ENCODE data around the gene ESPNL. TPM values are rescaled to one million over a fixed set of nuclear protein-coding genes. Genes with fewer than 3 reads are reported as not detected.

Gene ESPNL
- total RNA-seq, 4 donors from 2014 or later, result 0.78 to 1.3 (median 0.83) TPM; not detected in 1

DNA sequence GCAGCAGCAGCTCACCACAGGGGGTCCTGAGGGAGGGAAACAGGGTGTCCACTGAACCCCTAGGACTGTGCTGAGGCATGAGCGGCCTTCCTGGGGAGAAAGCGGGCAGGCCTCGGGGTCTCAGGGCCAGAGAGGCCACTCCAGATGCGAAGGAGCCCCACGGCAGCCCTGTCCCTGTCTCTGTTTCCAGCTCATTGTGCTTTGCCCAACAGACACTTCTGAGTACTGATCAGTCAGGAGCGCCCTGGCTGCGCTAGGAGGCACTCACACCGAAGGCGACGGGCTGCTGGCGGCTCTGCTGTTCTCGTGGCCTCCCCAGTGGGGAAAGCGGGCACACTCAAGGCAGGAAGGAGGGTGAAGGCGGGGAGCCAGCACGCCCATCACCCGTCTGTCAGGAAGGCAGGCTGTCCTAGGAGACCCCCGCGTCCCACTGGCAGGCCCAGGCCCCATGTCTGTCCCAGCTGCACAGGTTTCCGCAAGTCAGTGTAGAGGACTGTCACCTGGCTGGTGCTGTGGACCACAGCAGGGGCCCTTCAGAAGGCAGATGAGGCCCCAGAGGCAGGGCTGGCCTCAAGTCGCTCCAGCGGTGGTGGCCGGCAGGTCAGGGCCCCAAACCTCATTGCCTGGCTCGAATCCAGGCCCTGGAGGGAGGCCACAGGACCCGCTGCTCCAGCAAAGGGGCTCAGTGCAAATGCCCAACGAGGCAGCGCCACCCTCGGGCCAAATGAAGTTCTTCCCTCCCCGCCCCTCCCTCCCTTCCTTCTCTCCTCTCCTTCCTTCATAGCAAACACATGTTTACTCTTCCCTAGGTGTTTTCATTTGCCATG, 6.8 kb downstream of the ESPNL start:
- Histone ChIP-seq H3K36me3 (no peaks in the 10 kb centered on the region), H3K9me3 (peaks cover 0 to 2% (median 0%) of the 10 kb centered on the region in 4 donors), H3K27me3 (no peaks in the 10 kb centered on the region), H3K4me3 (no peak overlapping the region), H3K27ac (replicated peaks in 1 of 4) (no peak overlapping the region), H3K4me1 (peaks cover 0 to 11% (median 8%) of the 10 kb centered on the region in 4 donors)
- intact Hi-C loops (cut with DNase I), result no loop called here
- TF ChIP-seq POLR2A (IDR thresholded peaks at IDR 0.05; ENCODE audit: low read depth), result no peak
- no peak for TF ChIP-seq POLR2AphosphoS5 (IDR thresholded peaks at IDR 0.05)
- no peak for TF ChIP-seq EP300 (IDR thresholded peaks at IDR 0.05)
- TF ChIP-seq, protein P1, sequence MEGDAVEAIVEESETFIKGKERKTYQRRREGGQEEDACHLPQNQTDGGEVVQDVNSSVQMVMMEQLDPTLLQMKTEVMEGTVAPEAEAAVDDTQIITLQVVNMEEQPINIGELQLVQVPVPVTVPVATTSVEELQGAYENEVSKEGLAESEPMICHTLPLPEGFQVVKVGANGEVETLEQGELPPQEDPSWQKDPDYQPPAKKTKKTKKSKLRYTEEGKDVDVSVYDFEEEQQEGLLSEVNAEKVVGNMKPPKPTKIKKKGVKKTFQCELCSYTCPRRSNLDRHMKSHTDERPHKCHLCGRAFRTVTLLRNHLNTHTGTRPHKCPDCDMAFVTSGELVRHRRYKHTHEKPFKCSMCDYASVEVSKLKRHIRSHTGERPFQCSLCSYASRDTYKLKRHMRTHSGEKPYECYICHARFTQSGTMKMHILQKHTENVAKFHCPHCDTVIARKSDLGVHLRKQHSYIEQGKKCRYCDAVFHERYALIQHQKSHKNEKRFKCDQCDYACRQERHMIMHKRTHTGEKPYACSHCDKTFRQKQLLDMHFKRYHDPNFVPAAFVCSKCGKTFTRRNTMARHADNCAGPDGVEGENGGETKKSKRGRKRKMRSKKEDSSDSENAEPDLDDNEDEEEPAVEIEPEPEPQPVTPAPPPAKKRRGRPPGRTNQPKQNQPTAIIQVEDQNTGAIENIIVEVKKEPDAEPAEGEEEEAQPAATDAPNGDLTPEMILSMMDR (IDR thresholded peaks at IDR 0.05), result no peak
- DNase-seq (ENCODE audit: extremely low spot score), result no peak
- 77% methylated on average over 21 of the region's 28 CpGs for WGBS

DNA sequence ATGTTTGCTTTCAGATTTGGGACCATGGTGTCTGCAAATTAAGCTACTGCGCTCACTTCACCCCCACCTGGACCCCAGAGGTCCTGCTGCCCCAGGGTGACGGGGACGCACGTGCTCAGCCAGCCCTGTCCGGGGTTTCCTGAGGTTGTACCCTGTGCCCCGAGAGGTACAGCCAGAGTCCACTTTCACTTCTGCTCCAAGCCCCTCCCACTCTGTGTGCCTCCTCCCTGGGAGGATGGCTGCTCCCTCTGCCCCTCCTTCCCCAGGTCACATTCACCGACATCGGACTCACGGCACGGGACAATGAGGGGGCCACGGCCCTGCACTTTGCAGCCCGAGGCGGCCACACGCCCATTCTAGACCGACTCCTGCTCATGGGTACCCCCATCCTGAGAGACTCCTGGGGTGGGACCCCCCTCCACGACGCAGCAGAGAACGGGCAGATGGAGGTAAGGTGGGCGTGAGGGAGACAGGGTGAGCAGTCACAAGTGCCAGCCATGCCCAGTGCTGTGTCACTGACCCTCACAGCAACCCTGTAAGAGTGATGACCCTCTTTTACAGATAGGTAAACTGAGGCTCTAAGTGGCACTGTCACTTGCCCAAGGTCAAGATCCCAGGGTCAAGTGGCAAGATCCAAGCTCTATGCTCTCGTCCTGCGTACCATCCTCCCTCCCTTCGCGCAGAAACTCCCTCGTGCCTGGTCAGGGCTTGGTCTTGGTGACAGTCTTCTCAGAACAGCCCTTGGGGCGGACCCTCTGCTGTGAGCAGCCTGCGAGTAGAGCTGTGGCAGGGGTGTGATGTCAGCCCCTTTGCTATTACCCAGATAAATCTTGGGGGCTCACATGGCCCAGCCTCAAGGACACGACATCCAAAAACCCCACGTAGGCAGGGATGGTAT, 7.6 kb downstream of the ESPNL start:
- DNase-seq (ENCODE audit: extremely low spot score), result no peak
- WGBS, result 88% methylated on average over 17 of the region's 28 CpGs
- intact Hi-C loops (cut with DNase I), result no loop called here

DNA sequence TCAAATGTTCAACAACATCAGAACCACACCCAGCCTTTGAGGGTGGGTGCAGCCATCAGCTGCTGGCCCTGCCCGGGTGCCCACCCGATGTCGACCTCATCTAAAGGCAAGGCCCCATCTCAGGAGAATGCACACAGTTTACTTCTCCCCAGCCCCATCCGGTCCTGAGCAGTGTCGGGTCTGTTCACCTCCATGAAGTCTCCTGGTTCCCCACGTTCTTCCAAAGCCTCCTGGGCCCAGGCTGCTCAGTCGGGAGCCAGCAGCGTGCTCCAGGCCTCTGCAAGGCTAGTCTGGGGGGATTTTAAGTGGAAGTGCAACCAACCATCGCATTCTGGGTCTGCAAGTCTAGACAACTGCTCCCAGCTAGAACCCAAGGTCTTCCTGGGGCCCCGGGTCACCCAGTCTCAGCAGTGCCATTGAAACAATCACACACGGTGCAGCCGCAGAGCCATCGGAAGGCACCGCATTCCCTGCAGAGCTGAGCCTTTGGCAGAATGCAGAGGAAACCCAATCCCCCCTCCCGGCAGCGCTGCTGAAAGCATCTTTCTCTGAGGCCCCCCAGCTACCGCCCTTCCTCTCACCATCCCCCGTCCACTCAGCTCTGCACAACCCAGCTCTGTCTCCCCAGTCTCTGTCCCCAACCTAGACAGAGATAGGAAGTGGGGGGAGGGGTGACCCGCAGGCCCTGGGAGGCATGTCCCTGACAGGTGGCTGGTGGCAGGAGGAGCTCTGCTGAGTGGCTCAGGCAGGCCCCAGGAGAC, 8.5 kb downstream of the ESPNL start:
- no peak overlapping the region for H3K4me3 ChIP-seq
- intact Hi-C loops (cut with DNase I), result no loop called here
- H3K27me3 ChIP-seq, result no peaks in the 10 kb centered on the region
- WGBS, result 64% methylated on average over 7 of the region's 19 CpGs
- DNase-seq (ENCODE audit: extremely low spot score), result no peak
- peaks cover 0 to 11% (median 8%) of the 10 kb centered on the region in 4 donors for H3K4me1 ChIP-seq
- peaks cover 0 to 13% (median 8%) of the 10 kb centered on the region in 4 donors for H3K9me3 ChIP-seq
- H3K36me3 ChIP-seq, result no peaks in the 10 kb centered on the region
- H3K27ac ChIP-seq (replicated peaks in 1 of 4), result no peak overlapping the region
- TF ChIP-seq EP300 (IDR thresholded peaks at IDR 0.05), result no peak
- no peak for TF ChIP-seq POLR2A (IDR thresholded peaks at IDR 0.05; ENCODE audit: low read depth)
- no peak for TF ChIP-seq POLR2AphosphoS5 (IDR thresholded peaks at IDR 0.05)
- TF ChIP-seq, protein P1 (IDR thresholded peaks at IDR 0.05), result no peak

More for the DNA sequence above, 7.6 kb downstream of the ESPNL start:
- no peak overlapping the region for H3K27ac ChIP-seq (replicated peaks in 1 of 4)
- H3K27me3 ChIP-seq, result no peaks in the 10 kb centered on the region
- no peak for TF ChIP-seq POLR2AphosphoS5 (IDR thresholded peaks at IDR 0.05)
- TF ChIP-seq, protein P1 (IDR thresholded peaks at IDR 0.05), result no peak
- TF ChIP-seq EP300 (IDR thresholded peaks at IDR 0.05), result no peak
- TF ChIP-seq POLR2A (IDR thresholded peaks at IDR 0.05; ENCODE audit: low read depth), result no peak
- H3K4me1 ChIP-seq, result peaks cover 0 to 11% (median 8%) of the 10 kb centered on the region in 4 donors
- H3K4me3 ChIP-seq, result no peak overlapping the region
- no peaks in the 10 kb centered on the region for H3K36me3 ChIP-seq
- peaks cover 0 to 11% (median 5%) of the 10 kb centered on the region in 4 donors for H3K9me3 ChIP-seq

DNA sequence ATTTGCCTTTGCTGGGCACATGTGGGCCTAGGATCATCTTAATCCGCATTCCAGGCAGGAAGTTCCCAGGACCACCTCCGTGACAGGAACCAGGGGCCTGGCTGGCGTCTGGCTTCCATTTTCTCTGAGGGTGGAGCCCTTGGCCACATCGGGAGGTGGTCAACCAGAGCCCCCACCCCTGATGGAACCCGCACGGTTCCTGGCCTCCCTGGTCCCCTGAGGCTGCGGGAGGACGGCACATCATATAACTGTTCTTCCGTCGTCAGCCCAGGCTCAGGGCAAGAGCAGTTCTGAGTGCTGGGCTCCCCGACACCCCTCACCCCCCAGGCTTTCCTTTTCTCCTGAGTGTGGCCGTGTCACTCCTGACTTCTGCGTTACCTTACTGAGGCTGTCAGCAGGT, 13.5 kb downstream of the ESPNL start:
- WGBS, result 90% methylated on average over 13 of the region's 13 CpGs
- peaks cover 0 to 13% (median 8%) of the 10 kb centered on the region in 4 donors for H3K9me3 ChIP-seq
- H3K27ac ChIP-seq (replicated peaks in 1 of 4), result no peak overlapping the region
- peaks cover 0 to 8% (median 5%) of the 10 kb centered on the region in 4 donors for H3K4me1 ChIP-seq
- H3K36me3 ChIP-seq, result no peaks in the 10 kb centered on the region
- no peak for DNase-seq (ENCODE audit: extremely low spot score)
- intact Hi-C loops (cut with DNase I), result no loop called here
- H3K27me3 ChIP-seq, result peaks cover 0 to 19% (median 3%) of the 10 kb centered on the region in 4 donors
- H3K4me3 ChIP-seq, result no peak overlapping the region
- TF ChIP-seq EP300 (IDR thresholded peaks at IDR 0.05) (no peak), POLR2A (IDR thresholded peaks at IDR 0.05; ENCODE audit: low read depth) (no peak), POLR2AphosphoS5 (IDR thresholded peaks at IDR 0.05) (no peak)
- TF ChIP-seq, protein P1 (IDR thresholded peaks at IDR 0.05), result no peak

Data from esophagus muscularis mucosa (tissue), 4 donors.